ENCODE measurements around the gene ASCC2.

- TF ChIP-seq REST (IDR thresholded peaks at IDR 0.05; ENCODE audit: low read depth) (no peak), CEBPB (IDR thresholded peaks at IDR 0.05) (no peak), MAX (IDR thresholded peaks at IDR 0.05) (no peak), CREB1 (IDR thresholded peaks at IDR 0.05; ENCODE audit: low read depth) (no peak), EP300 (IDR thresholded peaks at IDR 0.05; ENCODE audit: borderline replicate concordance) (no peak), EGR1 (IDR thresholded peaks at IDR 0.05) (no peak), FOXM1 (IDR thresholded peaks at IDR 0.05; ENCODE audit: borderline replicate concordance, low read depth) (no peak), TCF12 (IDR thresholded peaks at IDR 0.05; ENCODE audit: low read depth) (no peak), YY1 (IDR thresholded peaks at IDR 0.05; ENCODE audit: low read depth) (no peak), USF1 (IDR thresholded peaks at IDR 0.05) (no peak), TAF1 (IDR thresholded peaks at IDR 0.05; ENCODE audit: low read depth) (no peak), TEAD4 (IDR thresholded peaks at IDR 0.05) (no peak), RAD21 (IDR thresholded peaks at IDR 0.05; ENCODE audit: low read depth) (no peak), NFIC (IDR thresholded peaks at IDR 0.05) (no peak)
Measured at GRCh38 chr22:29750559-29751538, 87.2 kb downstream of the ASCC2 start.
